HT1080 (cell line): ENCODE results near the gene KLF7. TPM values are rescaled to one million over a fixed set of nuclear protein-coding genes. Genes with fewer than 3 reads are reported as not detected.

Experiments used
- DNase-seq: peaks from one replicate; pipeline ENCODE4 v3.0.0-alpha.2; 2015; ENCODE audit warnings: low read depth
- total RNA-seq: library from RNA; depleted of rRNA; stranded (reverse); fragments of >200 nt; shearing (Covaris generic); gene quantifications from 2 replicates; pipeline ENCODE4 v1.2.3, GENCODE V29; 2014

KLF7 gene
- total RNA-seq, 1 experiment from 2014 or later, result 28.9 TPM

- DNase-seq, result no peak
Measured at GRCh38 chr2:207150284-207150683, 15.5 kb downstream of the KLF7 start.

- DNase-seq, result no peak
Measured at GRCh38 chr2:207149249-207150213, 16.2 kb downstream of the KLF7 start.

- DNase-seq, result no peak
Measured at GRCh38 chr2:207148020-207148419, 17.7 kb downstream of the KLF7 start.

GRCh38 chr2:207144173-207144785 is 21.5 kb downstream of the KLF7 start:
- DNase-seq, result no peak

GRCh38 chr2:207143215-207144172 is 22.3 kb downstream of the KLF7 start:
- no peak for DNase-seq

GRCh38 chr2:207142461-207142860 is 23.3 kb downstream of the KLF7 start:
- DNase-seq, result no peak

GRCh38 chr2:207141386-207141785 is 24.4 kb downstream of the KLF7 start:
- no peak for DNase-seq

GRCh38 chr2:207140265-207140664 is 25.5 kb downstream of the KLF7 start:
- DNase-seq, result no peak

GRCh38 chr2:207139552-207139951 is 26.2 kb downstream of the KLF7 start:
- no peak for DNase-seq

- DNase-seq, result no peak
Measured at GRCh38 chr2:207138627-207139297, 27.0 kb downstream of the KLF7 start.

- DNase-seq, result no peak
Measured at GRCh38 chr2:207137596-207138337, 28.0 kb downstream of the KLF7 start.

GRCh38 chr2:207136874-207137273 is 28.9 kb downstream of the KLF7 start:
- DNase-seq, result no peak

- DNase-seq, result no peak
Measured at GRCh38 chr2:207135801-207136457, 29.8 kb downstream of the KLF7 start.

GRCh38 chr2:207135340-207135739 is 30.4 kb downstream of the KLF7 start:
- no peak for DNase-seq

- DNase-seq, result peak; percentile 80
Measured at GRCh38 chr2:207133820-207134519, 31.8 kb downstream of the KLF7 start.

- DNase-seq, result no peak
Measured at GRCh38 chr2:207133458-207133819, 32.3 kb downstream of the KLF7 start.

- DNase-seq, result no peak
Measured at GRCh38 chr2:207132019-207132418, 33.7 kb downstream of the KLF7 start.

- no peak for DNase-seq
Measured at GRCh38 chr2:207131594-207131993, 34.2 kb downstream of the KLF7 start.

- no peak for DNase-seq
Measured at GRCh38 chr2:207130958-207131521, 34.7 kb downstream of the KLF7 start.
